Lung (tissue), 12 donors: Measurements from ENCODE around the gene MYLK2. TPM values are rescaled to one million over a fixed set of nuclear protein-coding genes. Genes with fewer than 3 reads are reported as not detected.
A peak's percentile ranks its signal among the peaks of the same experiment; 100 is the strongest.

Experiments used
- ATAC-seq: fragments of 200-7000 bp; cut with Tn5 transposase; one replicate; pipeline ENCODE4 v1.9.1; 2020; ENCODE audit warnings: moderate number of reproducible peaks; ENCODE audit not compliant: insufficient read depth, low FRiP score
- DNase-seq, 3 donors: peaks; one replicate each; pipeline ENCODE4 v3.0.0-alpha.2; 2013 to 2017
- H3K27ac ChIP-seq, 2 donors: one replicate each; pipeline ENCODE4 v1.5.1; 2013; ENCODE audit warnings: mild to moderate bottlenecking in 2 of 2, moderate library complexity in 2 of 2, control low read depth in 1 of 2, inconsistent platforms in 1 of 2, low read depth in 1 of 2, low read length in 1 of 2
- H3K27me3 ChIP-seq, 3 donors: one replicate each; pipeline ENCODE4 v1.5.1; 2013; ENCODE audit warnings: low read length in 2 of 3; ENCODE audit not compliant: control insufficient read depth in 3 of 3, insufficient read depth in 3 of 3
- H3K36me3 ChIP-seq, 4 donors: one replicate each; pipeline ENCODE4 v1.5.1; 2013; ENCODE audit warnings: low read length in 4 of 4, mild to moderate bottlenecking in 1 of 4, moderate library complexity in 1 of 4; ENCODE audit not compliant: control insufficient read depth in 4 of 4, insufficient read depth in 4 of 4
- H3K4me1 ChIP-seq, 5 donors: one replicate each; pipeline ENCODE4 v1.5.1; 2013; ENCODE audit warnings: low read length in 5 of 5, mild to moderate bottlenecking in 2 of 5, moderate library complexity in 1 of 5; ENCODE audit not compliant: control insufficient read depth in 5 of 5, insufficient read depth in 5 of 5
- H3K4me3 ChIP-seq: one replicate; pipeline ENCODE4 v1.5.1; 2013; ENCODE audit warnings: mild to moderate bottlenecking, control low read depth, moderate library complexity
- H3K9ac ChIP-seq, 2 donors: one replicate each; pipeline ENCODE4 v1.5.1; 2013; ENCODE audit warnings: low read length in 2 of 2, control low read depth in 1 of 2; ENCODE audit not compliant: insufficient read depth in 1 of 2
- H3K9me3 ChIP-seq, 4 donors: one replicate each; pipeline ENCODE4 v1.5.1; 2013; ENCODE audit warnings: low read length in 3 of 4, mild to moderate bottlenecking in 1 of 4, moderate library complexity in 1 of 4; ENCODE audit not compliant: control insufficient read depth in 4 of 4, insufficient read depth in 3 of 4
- WGBS, 2 donors: extraction: QIAGEN DNeasy Blood & Tissue Kit; methylation state at CpG; one replicate each; pipeline ENCODE4 v1.1.7; 2013; 5-methylcytosine and 5-hydroxymethylcytosine counted together
- polyA plus RNA-seq, 2 donors: library from polyadenylated mRNA; stranded (reverse); fragments of 200-250 nt; gene quantifications; one replicate each; pipeline ENCODE4 v1.2.1, GENCODE V29; 2013
- total RNA-seq, 2 donors: library from RNA; depleted of rRNA in 1 of 2; stranded (reverse); fragments of >200 nt in 1 of 2; gene quantifications; one replicate each; pipeline ENCODE4 v1.2.1, GENCODE V29; 2014 to 2021
- TF ChIP-seq, protein P1 (sequence below): IDR thresholded peaks from 2 replicates; pipeline ENCODE4 v1.5.1; 2012; ENCODE audit warnings: mild to moderate bottlenecking; ENCODE audit errors: control extremely low read depth, extremely low read depth
- donor health status: control.
- donor health status: control.
- donor health status: Bipolar disorder and iron deficiency.
- donor health status: healthy.
- donor health status: DM: yes; HTN: yes; CAD: no.

MYLK2 gene
- total and polyA plus RNA-seq, 4 donors = 0.06 to 0.28 (median 0.26) TPM; not detected in 1

DNA sequence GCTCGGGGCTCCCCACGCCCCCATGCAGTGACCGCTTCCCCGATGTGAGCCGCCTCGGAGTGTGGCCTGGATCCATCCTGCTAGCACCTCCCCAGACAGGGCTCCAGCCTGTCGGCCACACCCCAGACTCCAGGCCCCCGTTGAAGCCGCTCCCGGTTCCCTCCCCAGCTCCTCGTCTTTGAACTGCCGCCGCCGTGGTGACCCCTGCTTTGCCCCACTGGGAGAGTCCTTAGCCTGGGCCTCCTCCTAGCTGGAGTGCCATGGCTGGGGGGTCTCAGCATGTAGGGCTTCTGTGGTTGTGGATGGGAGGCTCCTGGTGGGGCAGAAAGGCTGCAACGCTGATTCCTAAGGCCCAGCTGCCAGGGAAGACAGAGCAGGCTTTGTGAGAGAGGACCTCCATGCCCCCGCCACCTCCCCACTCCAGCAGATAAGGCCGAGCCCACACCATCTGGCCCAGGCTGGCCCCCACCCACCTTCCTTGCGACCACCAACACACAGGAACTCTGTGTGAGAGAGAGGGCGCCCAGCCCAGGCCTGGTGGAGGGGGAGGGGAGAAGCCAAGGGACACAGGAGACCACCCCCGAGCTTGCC lies 14.9 kb downstream of the MYLK2 start:
- TF ChIP-seq, protein P1, sequence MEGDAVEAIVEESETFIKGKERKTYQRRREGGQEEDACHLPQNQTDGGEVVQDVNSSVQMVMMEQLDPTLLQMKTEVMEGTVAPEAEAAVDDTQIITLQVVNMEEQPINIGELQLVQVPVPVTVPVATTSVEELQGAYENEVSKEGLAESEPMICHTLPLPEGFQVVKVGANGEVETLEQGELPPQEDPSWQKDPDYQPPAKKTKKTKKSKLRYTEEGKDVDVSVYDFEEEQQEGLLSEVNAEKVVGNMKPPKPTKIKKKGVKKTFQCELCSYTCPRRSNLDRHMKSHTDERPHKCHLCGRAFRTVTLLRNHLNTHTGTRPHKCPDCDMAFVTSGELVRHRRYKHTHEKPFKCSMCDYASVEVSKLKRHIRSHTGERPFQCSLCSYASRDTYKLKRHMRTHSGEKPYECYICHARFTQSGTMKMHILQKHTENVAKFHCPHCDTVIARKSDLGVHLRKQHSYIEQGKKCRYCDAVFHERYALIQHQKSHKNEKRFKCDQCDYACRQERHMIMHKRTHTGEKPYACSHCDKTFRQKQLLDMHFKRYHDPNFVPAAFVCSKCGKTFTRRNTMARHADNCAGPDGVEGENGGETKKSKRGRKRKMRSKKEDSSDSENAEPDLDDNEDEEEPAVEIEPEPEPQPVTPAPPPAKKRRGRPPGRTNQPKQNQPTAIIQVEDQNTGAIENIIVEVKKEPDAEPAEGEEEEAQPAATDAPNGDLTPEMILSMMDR = no peak
- peaks cover 0 to 2% (median 0%) of the 10 kb centered on the region in 4 donors for H3K9me3 ChIP-seq
- WGBS, 2 donors = 72 to 75% methylated on average over 18 to 20 of the region's 20 CpGs
- no peak overlapping the region for H3K4me3 ChIP-seq
- H3K27me3 ChIP-seq = no peaks in the 10 kb centered on the region
- H3K27ac ChIP-seq = no peak overlapping the region
- peaks cover 0 to 52% (median 11%) of the 10 kb centered on the region in 5 donors for H3K4me1 ChIP-seq
- H3K36me3 ChIP-seq = no peaks in the 10 kb centered on the region
- no peak overlapping the region for H3K9ac ChIP-seq
- ATAC-seq (no peak), DNase-seq (peak; percentile 38 to 60 (median 55))

GRCh38 chr20:31835554-31835953 lies 16.4 kb downstream of the MYLK2 start:
- WGBS, 2 donors = 69 to 82% methylated on average over 9 of the region's 9 CpGs
- no peaks in the 10 kb centered on the region for H3K36me3 ChIP-seq
- ATAC-seq = no peak
- no peak overlapping the region for H3K9ac ChIP-seq
- no peak overlapping the region for H3K4me3 ChIP-seq
- no peaks in the 10 kb centered on the region for H3K27me3 ChIP-seq
- no peak for DNase-seq
- peaks cover 0 to 2% (median 0%) of the 10 kb centered on the region in 4 donors for H3K9me3 ChIP-seq
- H3K4me1 ChIP-seq = peaks cover 0 to 52% (median 11%) of the 10 kb centered on the region in 5 donors
- H3K27ac ChIP-seq = no peak overlapping the region
- TF ChIP-seq, protein P1 = no peak

GRCh38 chr20:31835977-31836852 lies 17.1 kb downstream of the MYLK2 start:
- Histone ChIP-seq H3K27ac (no peak overlapping the region), H3K36me3 (no peaks in the 10 kb centered on the region), H3K9ac (no peak overlapping the region), H3K9me3 (peaks cover 0 to 2% (median 0%) of the 10 kb centered on the region in 4 donors), H3K4me1 (peaks cover 0 to 59% (median 11%) of the 10 kb centered on the region in 5 donors), H3K27me3 (no peaks in the 10 kb centered on the region), H3K4me3 (no peak overlapping the region)
- TF ChIP-seq, protein P1 = no peak
- 17 to 30% methylated on average over 14 of the region's 14 CpGs for WGBS, 2 donors
- peak; percentile 58 to 71 (median 63) for DNase-seq
- peak; percentile 81 for ATAC-seq
